Ammon's horn (tissue), 1 donor: Measurements from ENCODE around the gene TNFAIP8.

Experiments used
- DNase-seq: peaks from one replicate; pipeline ENCODE4 v3.0.0-alpha.2; 2016; ENCODE audit warnings: low spot score

TNFAIP8 gene

GRCh38 chr5:119346394-119346793 lies 9.4 kb upstream of the TNFAIP8 start:
- DNase-seq, result no peak

- no peak for DNase-seq
Observed at GRCh38 chr5:119347574-119347973, 8.2 kb upstream of the TNFAIP8 start.

- DNase-seq, result no peak
Observed at GRCh38 chr5:119347991-119348390, 7.8 kb upstream of the TNFAIP8 start.

GRCh38 chr5:119353213-119353612 lies 2.6 kb upstream of the TNFAIP8 start:
- DNase-seq, result no peak

- no peak for DNase-seq
Observed at GRCh38 chr5:119353686-119354366, 2.0 kb upstream of the TNFAIP8 start.

- DNase-seq, result no peak
Observed at GRCh38 chr5:119354537-119355243, 1.1 kb upstream of the TNFAIP8 start.

- no peak for DNase-seq
Observed at GRCh38 chr5:119355244-119355638, 578 bp upstream of the TNFAIP8 start.

GRCh38 chr5:119356612-119357188 lies 881 bp downstream of the TNFAIP8 start:
- no peak for DNase-seq

GRCh38 chr5:119357270-119357669 lies 1.5 kb downstream of the TNFAIP8 start:
- no peak for DNase-seq

GRCh38 chr5:119357808-119358529 lies 2.1 kb downstream of the TNFAIP8 start:
- no peak for DNase-seq

- DNase-seq, result no peak
Observed at GRCh38 chr5:119358530-119358900, 2.7 kb downstream of the TNFAIP8 start.

GRCh38 chr5:119358901-119359603 lies 3.2 kb downstream of the TNFAIP8 start:
- DNase-seq, result no peak

- no peak for DNase-seq
Observed at GRCh38 chr5:119359737-119360413, 4.1 kb downstream of the TNFAIP8 start.

- no peak for DNase-seq
Observed at GRCh38 chr5:119360905-119361593, 5.2 kb downstream of the TNFAIP8 start.

GRCh38 chr5:119361594-119362125 lies 5.8 kb downstream of the TNFAIP8 start:
- DNase-seq, result no peak

- DNase-seq, result no peak
Observed at GRCh38 chr5:119362714-119363113, 6.9 kb downstream of the TNFAIP8 start.

- no peak for DNase-seq
Observed at GRCh38 chr5:119363271-119363670, 7.5 kb downstream of the TNFAIP8 start.

GRCh38 chr5:119363936-119364335 lies 8.1 kb downstream of the TNFAIP8 start:
- DNase-seq, result no peak

- DNase-seq, result no peak
Observed at GRCh38 chr5:119365847-119366539, 10.2 kb downstream of the TNFAIP8 start.

- no peak for DNase-seq
Observed at GRCh38 chr5:119366540-119366881, 10.7 kb downstream of the TNFAIP8 start.
